Choroid plexus epithelial cell (primary cell): ENCODE measurements around the gene INAFM1.
"Not testable (repeated sequence)": the region's sequence is repeated elsewhere in the genome, so short reads cannot be mapped to it uniquely, and the experiment has no call there.

Source experiments
- DNase-seq: peaks from one replicate; pipeline ENCODE4 v3.0.0-alpha.2; 2010; ENCODE audit warnings: low read depth
- H3K4me3 ChIP-seq: 2 replicates; pipeline ENCODE4 v1.5.1; 2011; ENCODE audit warnings: low read depth, mild to moderate bottlenecking, control low read depth, low read length, moderate library complexity
- TF ChIP-seq, protein P1 (sequence below): conservative IDR thresholded peaks from 2 replicates; pipeline ENCODE4 v1.5.1; 2011; ENCODE audit warnings: low read depth, mild to moderate bottlenecking, control low read depth, inconsistent platforms, low read length, moderate library complexity

Gene INAFM1

DNA sequence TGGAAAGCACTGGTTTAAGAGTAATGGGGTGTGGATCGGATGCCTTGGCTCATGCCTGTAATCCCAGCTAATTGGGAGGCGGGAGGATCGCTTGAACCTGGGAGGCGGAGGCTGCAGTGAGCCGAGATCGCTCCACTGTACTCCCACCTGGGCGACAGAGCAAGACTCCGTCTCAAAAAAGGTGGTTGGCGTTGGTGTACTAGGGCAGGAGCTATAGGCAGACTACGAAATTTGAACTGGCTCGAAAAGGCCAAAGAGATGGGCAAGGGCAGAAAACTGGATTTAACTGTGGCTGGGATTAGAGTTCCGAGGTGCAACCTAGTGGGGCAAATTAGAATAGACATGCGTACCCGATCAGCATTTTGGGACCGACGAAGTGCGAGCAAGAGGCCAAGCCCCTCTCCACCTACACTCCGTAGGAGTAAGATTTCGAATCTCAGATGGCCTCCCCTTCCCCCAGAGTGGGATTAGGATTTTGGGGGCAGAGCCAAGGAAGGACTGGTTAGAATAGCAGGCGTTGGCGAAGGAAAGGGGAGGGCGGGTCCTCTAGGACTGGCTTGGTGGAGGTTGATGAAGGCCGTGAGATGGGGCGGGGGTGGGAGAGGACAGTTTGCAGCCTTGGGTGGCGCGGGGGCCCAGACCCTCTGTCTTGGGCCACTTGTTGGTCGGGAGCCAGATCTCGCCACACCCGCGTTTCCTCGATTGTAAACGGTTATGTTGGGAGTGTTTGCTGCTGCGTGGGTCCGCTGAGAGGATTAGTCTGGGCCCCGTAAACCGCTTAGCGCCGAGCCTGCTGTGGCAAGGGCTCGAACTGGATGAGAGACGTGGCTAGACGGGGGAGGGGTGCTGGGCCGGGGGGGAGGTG is 2.0 kb upstream of the INAFM1 start:
- H3K4me3 ChIP-seq = peak overlapping the region; percentile 79
- peak; percentile 77 for DNase-seq
- TF ChIP-seq, protein P1, sequence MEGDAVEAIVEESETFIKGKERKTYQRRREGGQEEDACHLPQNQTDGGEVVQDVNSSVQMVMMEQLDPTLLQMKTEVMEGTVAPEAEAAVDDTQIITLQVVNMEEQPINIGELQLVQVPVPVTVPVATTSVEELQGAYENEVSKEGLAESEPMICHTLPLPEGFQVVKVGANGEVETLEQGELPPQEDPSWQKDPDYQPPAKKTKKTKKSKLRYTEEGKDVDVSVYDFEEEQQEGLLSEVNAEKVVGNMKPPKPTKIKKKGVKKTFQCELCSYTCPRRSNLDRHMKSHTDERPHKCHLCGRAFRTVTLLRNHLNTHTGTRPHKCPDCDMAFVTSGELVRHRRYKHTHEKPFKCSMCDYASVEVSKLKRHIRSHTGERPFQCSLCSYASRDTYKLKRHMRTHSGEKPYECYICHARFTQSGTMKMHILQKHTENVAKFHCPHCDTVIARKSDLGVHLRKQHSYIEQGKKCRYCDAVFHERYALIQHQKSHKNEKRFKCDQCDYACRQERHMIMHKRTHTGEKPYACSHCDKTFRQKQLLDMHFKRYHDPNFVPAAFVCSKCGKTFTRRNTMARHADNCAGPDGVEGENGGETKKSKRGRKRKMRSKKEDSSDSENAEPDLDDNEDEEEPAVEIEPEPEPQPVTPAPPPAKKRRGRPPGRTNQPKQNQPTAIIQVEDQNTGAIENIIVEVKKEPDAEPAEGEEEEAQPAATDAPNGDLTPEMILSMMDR = peak; percentile 20

- TF ChIP-seq, protein P1 = no peak
- peak; percentile 96 for DNase-seq
These were observed 1.2 kb upstream of the INAFM1 start for GRCh38 chr19:47273313-47274070.

DNA sequence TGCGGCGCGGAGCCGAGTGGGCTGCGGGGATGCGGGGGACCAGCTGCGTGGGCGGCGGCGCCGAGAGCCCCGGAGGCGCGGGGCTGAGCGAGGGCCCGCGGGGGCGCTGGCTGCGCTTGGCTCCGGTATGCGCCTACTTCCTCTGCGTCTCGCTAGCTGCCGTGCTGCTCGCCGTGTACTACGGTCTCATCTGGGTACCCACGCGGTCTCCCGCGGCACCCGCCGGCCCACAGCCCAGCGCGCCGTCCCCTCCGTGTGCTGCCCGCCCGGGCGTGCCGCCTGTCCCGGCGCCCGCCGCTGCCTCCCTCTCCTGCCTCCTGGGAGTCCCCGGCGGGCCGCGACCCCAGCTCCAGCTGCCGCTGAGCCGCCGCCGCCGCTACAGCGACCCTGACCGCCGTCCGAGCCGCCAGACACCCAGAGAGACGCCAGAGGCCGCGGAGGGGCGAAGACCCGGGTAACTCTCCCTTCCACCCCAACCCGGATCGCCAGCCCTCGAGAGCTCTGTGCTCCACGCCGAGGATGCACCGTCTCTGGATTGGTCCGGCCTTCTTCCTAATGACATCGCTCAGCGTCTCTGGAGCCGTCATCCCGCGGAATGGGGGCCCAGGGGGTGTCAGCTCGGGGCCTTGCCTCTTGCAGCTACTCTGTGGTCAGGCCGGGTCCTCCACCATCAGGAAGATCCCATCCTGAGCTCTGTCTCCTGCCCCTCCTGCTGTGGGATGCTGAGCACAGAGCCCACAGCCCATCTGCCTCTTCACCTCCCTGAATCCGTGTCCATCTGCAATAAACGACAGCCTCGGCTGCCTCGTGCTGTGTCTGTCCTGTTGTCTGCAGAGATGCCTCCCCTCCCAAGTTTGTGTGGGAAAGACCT is 441 bp downstream of the INAFM1 start:
- TF ChIP-seq, protein P1 = no peak
- peak; percentile 28 for DNase-seq
- peak overlapping the region; percentile 56 for H3K4me3 ChIP-seq

More at GRCh38 chr19:47273313-47274070, 1.2 kb upstream of the INAFM1 start:
- peak overlapping the region; percentile 79 for H3K4me3 ChIP-seq

GRCh38 chr19:47275791-47276461 is 1.2 kb downstream of the INAFM1 start:
- H3K4me3 ChIP-seq = peak overlapping the region; percentile 56
- TF ChIP-seq, protein P1 = no peak
- DNase-seq = peak; percentile 53

DNA sequence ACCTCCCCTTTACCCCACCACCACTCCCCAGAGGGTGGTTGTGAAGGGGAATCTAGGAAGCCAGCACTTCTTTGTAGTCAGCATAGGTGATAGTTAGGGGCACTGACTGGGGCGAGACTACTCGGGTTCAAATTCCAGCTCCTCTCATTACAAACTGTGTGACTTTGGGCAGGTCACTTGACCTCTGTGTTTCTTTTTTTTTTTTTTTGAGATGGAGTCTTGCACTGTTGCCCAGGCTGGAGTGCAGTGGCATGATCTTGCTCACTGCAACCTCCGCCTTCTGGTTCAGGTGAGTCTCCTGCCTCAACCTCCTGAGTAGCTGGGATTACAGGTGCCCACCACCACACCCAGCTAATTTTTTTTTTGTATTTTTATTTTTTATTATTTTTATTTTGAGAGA is 1.8 kb downstream of the INAFM1 start:
- not testable (repeated sequence) for H3K4me3 ChIP-seq, DNase-seq

GRCh38 chr19:47280183-47280797 is 5.6 kb downstream of the INAFM1 start:
- peak; percentile 30 for DNase-seq
- TF ChIP-seq, protein P1 = peak; percentile 62
- H3K4me3 ChIP-seq = no peak overlapping the region
